GM23338 (cell line): ENCODE measurements around the gene ZZZ3. TPM values are rescaled to one million over a fixed set of nuclear protein-coding genes. Genes with fewer than 3 reads are reported as not detected.

Source experiments
- polyA plus RNA-seq: library from polyadenylated mRNA; unstranded; fragments of >200 nt; fragmentation: Nextera tagmentation; extraction: Ambion mirVana; gene quantifications from 2 replicates; pipeline ENCODE4 v1.2.1, GENCODE V29; 2016
- small RNA-seq: library from RNA; depleted of rRNA; stranded (forward); fragments of <200 nt; gene quantifications from one replicate; pipeline ENCODE3, GENCODE V24; 2014; ENCODE audit warnings: low replicate concordance
- total RNA-seq: library from RNA; depleted of rRNA; stranded (reverse); fragments of >200 nt; shearing (Covaris generic); gene quantifications from 2 replicates; pipeline ENCODE4 v1.2.3, GENCODE V29; 2014; rRNA removed

The ZZZ3 gene
- total and polyA plus RNA-seq, 2 experiments from 2014 or later, result 33.4 to 107 TPM

Small RNAs within 50 kb of the gene (small RNA-seq; reads per million reads assigned to genes)
- gene RN7SL370P, result not detected

Other genes with a start within 250 kb of the ZZZ3 start
- 61.9 and 63.9 TPM in 2 replicates for gene USP33, start 77.2 kb upstream of the ZZZ3 start, total RNA-seq
- gene USP33, start 77.2 kb upstream of the ZZZ3 start, polyA plus RNA-seq, result 36.6 and 42.4 TPM in 2 replicates
- 7.5 TPM in 2 replicates for gene MIGA1, start 97.0 kb upstream of the ZZZ3 start, total RNA-seq
- 3.4 and 4.6 TPM in 2 replicates for gene MIGA1, start 97.0 kb upstream of the ZZZ3 start, polyA plus RNA-seq
- gene NEXN, start 206.0 kb upstream of the ZZZ3 start, total RNA-seq, result 2.6 and 3.8 TPM in 2 replicates
- 11.8 and 12.2 TPM in 2 replicates for gene NEXN, start 206.0 kb upstream of the ZZZ3 start, polyA plus RNA-seq